Measurements from ENCODE around the gene ADGRD1.

DNA sequence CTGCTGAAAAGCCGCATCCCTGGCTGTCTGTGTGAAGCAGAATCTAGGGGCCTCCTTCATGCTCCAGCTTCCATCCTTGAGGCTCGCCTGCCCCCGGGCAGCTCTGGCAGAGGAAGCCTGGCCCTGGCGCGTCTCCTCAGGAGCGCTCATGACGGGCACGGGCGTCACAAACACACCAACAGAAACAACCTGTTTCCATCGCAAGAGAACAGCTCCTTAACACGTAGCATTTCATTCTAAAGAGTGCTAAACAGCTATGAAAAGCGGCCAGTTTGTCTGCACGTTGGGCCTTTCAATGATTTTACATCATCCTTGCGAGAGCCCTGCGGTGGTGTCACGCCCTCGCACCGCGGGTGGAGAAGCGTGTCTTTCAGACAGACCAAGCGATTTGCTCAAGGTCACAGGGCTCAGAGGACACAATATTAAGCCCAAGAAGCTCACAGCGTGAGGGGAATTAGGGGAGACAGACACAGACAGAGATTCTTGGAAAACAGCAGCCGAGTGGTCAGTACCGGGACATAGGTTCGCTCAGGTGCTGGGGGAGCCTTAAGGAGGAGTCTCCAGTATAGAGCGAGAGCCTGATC lies 4.9 kb downstream of the ADGRD1 start:
- TF ChIP-seq, protein P1, sequence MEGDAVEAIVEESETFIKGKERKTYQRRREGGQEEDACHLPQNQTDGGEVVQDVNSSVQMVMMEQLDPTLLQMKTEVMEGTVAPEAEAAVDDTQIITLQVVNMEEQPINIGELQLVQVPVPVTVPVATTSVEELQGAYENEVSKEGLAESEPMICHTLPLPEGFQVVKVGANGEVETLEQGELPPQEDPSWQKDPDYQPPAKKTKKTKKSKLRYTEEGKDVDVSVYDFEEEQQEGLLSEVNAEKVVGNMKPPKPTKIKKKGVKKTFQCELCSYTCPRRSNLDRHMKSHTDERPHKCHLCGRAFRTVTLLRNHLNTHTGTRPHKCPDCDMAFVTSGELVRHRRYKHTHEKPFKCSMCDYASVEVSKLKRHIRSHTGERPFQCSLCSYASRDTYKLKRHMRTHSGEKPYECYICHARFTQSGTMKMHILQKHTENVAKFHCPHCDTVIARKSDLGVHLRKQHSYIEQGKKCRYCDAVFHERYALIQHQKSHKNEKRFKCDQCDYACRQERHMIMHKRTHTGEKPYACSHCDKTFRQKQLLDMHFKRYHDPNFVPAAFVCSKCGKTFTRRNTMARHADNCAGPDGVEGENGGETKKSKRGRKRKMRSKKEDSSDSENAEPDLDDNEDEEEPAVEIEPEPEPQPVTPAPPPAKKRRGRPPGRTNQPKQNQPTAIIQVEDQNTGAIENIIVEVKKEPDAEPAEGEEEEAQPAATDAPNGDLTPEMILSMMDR (IDR thresholded peaks at IDR 0.05; ENCODE audit: insufficient read depth, low read length): no peak
- no peak for TF ChIP-seq GABPA (IDR thresholded peaks at IDR 0.05; ENCODE audit: low read depth)
- no peak for TF ChIP-seq POLR2AphosphoS5 (IDR thresholded peaks at IDR 0.05; ENCODE audit: low read depth)
- TF ChIP-seq, protein P2, sequence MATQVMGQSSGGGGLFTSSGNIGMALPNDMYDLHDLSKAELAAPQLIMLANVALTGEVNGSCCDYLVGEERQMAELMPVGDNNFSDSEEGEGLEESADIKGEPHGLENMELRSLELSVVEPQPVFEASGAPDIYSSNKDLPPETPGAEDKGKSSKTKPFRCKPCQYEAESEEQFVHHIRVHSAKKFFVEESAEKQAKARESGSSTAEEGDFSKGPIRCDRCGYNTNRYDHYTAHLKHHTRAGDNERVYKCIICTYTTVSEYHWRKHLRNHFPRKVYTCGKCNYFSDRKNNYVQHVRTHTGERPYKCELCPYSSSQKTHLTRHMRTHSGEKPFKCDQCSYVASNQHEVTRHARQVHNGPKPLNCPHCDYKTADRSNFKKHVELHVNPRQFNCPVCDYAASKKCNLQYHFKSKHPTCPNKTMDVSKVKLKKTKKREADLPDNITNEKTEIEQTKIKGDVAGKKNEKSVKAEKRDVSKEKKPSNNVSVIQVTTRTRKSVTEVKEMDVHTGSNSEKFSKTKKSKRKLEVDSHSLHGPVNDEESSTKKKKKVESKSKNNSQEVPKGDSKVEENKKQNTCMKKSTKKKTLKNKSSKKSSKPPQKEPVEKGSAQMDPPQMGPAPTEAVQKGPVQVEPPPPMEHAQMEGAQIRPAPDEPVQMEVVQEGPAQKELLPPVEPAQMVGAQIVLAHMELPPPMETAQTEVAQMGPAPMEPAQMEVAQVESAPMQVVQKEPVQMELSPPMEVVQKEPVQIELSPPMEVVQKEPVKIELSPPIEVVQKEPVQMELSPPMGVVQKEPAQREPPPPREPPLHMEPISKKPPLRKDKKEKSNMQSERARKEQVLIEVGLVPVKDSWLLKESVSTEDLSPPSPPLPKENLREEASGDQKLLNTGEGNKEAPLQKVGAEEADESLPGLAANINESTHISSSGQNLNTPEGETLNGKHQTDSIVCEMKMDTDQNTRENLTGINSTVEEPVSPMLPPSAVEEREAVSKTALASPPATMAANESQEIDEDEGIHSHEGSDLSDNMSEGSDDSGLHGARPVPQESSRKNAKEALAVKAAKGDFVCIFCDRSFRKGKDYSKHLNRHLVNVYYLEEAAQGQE (IDR thresholded peaks at IDR 0.05; ENCODE audit: insufficient replicate concordance, low read depth): no peak
- TF ChIP-seq SPI1 (IDR thresholded peaks at IDR 0.05; ENCODE audit: borderline replicate concordance, low read depth): no peak
